Activated T-cell treated with anti-CD3 and anti-CD28 coated beads, Interleukin-2, amount 50 U/mL, for 72 hours (primary cell): ENCODE results near the gene CIP2A. TPM values are rescaled to one million over a fixed set of nuclear protein-coding genes. Genes with fewer than 3 reads are reported as not detected.

Experiments used
- total RNA-seq, 2 donors: library from RNA; stranded (reverse); gene quantifications; one replicate each; pipeline ENCODE4 v1.2.3, GENCODE V29; 2022

CIP2A gene
- total RNA-seq, 2 donors from 2014 or later = 32.5 to 42.1 TPM

Other genes with a start within 250 kb of the CIP2A start
- gene MYH15, start 78.8 kb downstream of the CIP2A start, total RNA-seq = 1 to 10 TPM; 1.3 to 1.8 TPM
- 10 to 100 TPM; 21.2 to 25.2 TPM for gene DZIP3, start 284 bp upstream of the CIP2A start, total RNA-seq
- not detected for gene RETNLB, start 168.0 kb upstream of the CIP2A start, total RNA-seq
- gene TRAT1, start 233.3 kb upstream of the CIP2A start, total RNA-seq = 10 to 100 TPM; 24.1 to 25.9 TPM